Measurements from ENCODE around the gene TMEM247. TPM values are rescaled to one million over a fixed set of nuclear protein-coding genes. Genes with fewer than 3 reads are reported as not detected.

Gene TMEM247
- total and polyA plus RNA-seq, 2 of the 8 experiments (the other 6 are each of a cell fraction or from before 2014, with no cell fraction given): not detected

- TF ChIP-seq CHD7 (IDR thresholded peaks at IDR 0.05; ENCODE audit: insufficient replicate concordance, low read length) (no peak), HDAC2 (IDR thresholded peaks at IDR 0.05; ENCODE audit: borderline replicate concordance in 1 of 2, low read depth in 2 of 2, low read length in 2 of 2) (no peak), TBP (IDR thresholded peaks at IDR 0.05; ENCODE audit: low read depth, low read length) (no peak), GTF2F1 (IDR thresholded peaks at IDR 0.05; ENCODE audit: borderline replicate concordance, low read depth, low read length) (no peak), SIX5 (IDR thresholded peaks at IDR 0.05; ENCODE audit: low read depth, low read length) (no peak), USF2 (IDR thresholded peaks at IDR 0.05; ENCODE audit: low read length) (no peak), ATF2 (IDR thresholded peaks at IDR 0.05; ENCODE audit: low read length) (no peak), ZNF274 (IDR thresholded peaks at IDR 0.05; ENCODE audit: borderline replicate concordance, extremely low read depth, low read length) (no peak)
Measured at GRCh38 chr2:46456789-46457188, 22.6 kb upstream of the TMEM247 start (continued).

Data from H1 (cell line).